CD4-positive, alpha-beta T cell treated with Interleukin-10 for 1 hour (primary cell): ENCODE results near the gene TINCR.
"Not testable (repeated sequence)": the region's sequence is repeated elsewhere in the genome, so short reads cannot be mapped to it uniquely, and the experiment has no call there.

Experiments
- DNase-seq: peaks from one replicate; pipeline ENCODE4 v3.0.0-alpha.2; 2020

Gene TINCR

DNA sequence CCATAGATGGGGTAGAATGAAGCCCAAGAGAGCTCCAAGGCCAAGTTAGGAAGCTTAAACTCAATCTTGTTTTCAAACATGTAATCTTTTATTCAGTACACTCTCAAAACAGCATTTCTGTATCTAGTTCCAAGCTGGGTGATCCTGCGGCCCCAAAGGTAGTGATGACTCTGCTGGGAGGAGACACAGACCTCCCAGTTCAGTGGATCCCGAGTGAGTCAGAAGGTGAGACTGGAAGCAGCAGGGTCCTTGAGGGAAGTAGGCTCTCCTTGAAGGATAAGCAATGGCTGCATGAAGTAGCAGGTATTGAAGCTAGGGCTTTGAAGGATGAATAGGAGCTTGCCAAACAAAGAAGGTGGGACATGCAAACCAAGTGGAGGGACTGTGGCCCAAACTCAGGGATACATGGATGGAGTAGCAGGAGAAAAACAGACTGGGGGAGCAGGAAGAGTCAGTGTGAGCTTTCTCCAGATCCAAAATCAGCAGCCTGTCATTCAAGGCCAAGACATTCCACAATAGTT, 9.6 kb downstream of the TINCR start:
- DNase-seq, result no peak

GRCh38 chr19:5557691-5558090, 10.1 kb downstream of the TINCR start:
- DNase-seq, result no peak

DNA sequence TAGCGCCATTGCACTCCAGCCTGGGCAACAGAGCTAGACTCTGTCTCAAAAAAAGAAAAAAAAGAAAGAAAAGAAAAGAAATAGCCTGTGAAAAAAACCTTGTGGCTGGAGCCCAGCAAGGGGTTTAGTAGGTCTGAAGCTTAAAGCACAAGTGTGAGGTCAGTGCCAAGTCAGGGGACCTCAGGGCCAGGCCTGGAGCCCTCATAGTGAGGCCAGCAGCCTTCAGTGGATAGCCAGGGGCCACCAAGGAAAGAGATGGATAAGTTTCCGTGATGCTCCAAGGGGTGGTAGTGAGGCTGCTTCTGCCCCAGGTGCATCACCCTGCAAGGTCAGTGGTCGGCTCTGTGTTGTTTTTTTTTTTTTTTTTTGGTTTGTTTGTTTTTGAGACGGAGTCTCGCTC, 12.9 kb downstream of the TINCR start:
- DNase-seq, result no peak

- DNase-seq, result no peak
These were observed 13.9 kb downstream of the TINCR start for GRCh38 chr19:5553892-5554291.

- DNase-seq, result no peak
These were observed 19.9 kb downstream of the TINCR start for GRCh38 chr19:5547881-5548280.

DNA sequence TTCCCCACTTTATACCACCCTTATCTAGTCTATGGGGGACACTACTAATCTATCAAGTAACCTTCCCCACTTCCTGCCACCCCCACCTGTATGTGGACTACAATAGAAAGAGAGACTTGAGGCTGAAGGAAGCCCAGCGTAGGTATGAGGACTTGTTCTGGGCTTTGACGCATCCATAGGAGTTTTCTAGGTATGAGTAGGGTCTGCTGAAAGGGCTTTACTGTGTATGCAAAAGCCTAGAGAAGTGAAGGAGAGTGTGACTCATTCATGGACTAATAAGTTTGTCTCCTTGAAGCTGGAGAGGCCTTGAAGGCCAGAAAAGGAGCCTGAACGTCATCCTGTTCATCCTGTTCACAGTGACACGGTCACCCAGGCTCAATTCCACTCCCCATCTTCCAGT, 21.8 kb downstream of the TINCR start:
- no peak for DNase-seq

DNA sequence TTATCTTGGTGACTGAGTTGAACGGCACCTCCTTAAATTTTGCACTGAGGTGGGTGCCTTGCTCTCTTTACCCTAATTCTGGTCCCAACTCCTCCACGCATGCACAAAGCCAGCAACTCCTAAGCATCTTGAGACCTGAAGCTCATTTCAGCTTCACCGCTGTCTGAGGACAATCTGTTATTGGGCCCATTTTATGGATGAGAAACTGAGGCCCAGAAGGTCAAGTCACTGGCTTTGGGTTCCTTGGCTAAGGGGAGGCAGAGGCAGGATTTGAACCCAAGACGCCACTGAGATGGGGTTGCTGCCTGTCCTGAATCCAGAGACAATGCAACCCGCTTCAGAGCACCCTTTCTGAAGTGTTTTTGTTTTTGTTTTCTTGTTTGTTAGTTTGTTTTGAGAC, 22.7 kb downstream of the TINCR start:
- no peak for DNase-seq

- no peak for DNase-seq
These were observed 25.1 kb downstream of the TINCR start for GRCh38 chr19:5542665-5543064.

DNA sequence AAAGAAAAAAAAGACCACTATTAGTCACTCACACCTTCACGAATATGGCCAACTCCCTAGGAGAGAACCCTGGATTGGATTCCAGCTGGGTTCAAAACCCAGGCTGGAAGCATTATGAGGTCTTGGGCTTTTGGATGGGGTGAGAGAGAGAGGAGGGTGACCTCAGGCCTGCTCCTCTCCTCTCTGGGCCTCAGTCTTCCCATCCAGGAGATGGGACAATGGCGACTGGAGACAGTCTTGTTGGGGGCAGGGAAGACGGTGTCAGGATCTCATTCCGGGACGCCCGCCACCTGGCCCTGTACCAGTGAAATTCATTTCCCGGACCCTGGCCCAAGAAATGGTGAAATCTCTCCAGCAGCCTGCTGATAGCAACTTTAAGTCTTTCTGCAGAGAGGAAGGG, 26.3 kb downstream of the TINCR start:
- no peak for DNase-seq

- no peak for DNase-seq
These were observed 27.5 kb downstream of the TINCR start for GRCh38 chr19:5540208-5540607.

DNA sequence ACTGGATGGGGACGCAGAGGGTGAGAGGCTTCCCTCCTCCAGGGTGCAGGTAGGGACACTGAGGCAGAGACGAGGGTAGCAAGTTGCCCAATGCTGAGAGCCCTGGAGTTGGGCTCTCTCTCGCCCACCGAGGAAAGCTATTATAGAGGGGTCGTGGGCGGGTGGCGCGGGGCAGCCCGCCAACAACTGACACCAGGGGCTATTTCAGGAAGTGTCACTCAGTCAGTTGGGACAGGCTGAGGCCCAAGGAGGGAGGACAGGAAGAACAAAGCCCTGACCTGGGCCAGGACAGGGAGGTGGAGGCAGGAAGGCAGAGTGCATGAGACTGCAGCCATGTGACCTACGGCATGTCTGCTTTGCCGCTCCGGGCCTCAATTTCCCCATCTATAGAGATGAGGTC, 29.9 kb downstream of the TINCR start:
- DNase-seq, result no peak

DNA sequence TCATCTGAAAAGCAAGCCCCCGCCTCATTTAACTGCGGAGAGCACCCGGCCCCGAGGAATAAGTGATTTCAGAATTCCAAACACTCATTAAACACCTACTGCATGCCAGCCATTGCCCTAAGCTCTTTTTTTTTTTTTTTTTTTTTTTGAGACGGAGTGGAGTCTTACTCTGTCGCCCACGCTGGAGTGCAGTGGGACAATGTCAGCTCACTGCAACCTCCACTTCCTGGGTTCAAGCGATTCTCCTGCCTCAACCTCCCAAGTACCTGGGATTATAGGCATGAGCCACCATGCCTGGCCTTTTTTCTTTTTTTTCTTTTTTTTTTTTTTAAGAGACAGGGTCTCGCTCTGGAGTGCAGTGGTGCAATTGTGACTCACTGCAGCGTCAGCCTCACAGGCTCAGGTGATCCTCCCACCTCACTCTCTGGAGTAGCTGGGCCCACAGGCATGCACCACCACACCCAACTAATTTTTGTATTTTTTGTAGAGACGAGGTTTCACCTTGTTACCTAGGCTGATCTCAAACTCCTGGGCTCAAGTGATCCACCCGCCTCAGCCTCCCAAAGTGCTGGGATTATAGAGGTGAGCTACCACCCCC, 30.7 kb downstream of the TINCR start:
- DNase-seq, result not testable (repeated sequence)

DNA sequence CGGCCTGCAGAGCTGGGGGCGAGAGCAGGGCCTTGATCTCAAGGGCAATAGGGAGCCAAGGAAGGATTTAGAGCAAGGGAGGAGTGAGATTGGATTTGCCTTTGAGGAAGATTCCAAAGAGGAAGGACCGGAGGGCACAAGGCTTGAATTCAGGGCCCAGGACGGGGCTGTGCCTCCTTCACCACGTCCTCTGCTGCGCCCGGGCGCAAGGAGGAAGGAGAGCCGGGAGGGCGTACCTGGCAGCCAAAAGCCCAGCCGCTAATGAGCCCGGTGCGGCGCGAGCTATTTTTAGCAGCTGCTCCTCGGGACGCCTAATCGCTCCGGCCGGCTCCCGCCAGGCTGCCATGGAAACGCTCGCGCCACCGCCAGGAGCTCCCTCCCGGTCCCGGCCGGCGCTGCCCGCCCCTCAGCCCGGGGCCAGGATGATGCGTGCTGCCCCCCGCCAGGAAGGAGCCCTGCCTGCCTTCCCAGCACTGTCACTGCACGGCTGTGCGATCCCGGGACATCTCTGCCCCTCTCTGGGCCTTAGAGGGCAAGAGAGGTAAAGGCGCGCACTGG, 31.3 kb downstream of the TINCR start:
- no peak for DNase-seq

GRCh38 chr19:5534787-5535586, 32.8 kb downstream of the TINCR start:
- no peak for DNase-seq

- no peak for DNase-seq
These were observed 34.5 kb downstream of the TINCR start for GRCh38 chr19:5533257-5533656.

DNA sequence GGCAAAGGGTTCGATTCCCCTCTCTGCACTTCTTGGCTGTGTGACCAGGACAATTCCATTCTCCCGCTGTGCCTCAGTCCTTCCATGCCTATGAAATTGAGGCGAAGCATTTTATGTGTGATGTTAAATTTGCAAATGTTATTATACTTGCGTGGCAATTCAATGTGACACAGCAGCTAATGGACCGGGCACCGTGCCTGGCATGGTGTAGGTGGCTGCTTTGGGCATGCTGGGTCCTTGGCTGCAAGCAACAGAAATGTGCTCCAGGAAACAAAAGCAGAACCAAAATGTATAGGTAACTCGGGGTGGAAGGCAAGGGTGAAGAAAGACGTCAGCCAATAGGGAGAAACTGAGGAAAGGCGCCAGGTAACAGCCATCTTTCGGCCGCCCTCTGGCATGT, 37.1 kb downstream of the TINCR start:
- DNase-seq, result no peak

DNA sequence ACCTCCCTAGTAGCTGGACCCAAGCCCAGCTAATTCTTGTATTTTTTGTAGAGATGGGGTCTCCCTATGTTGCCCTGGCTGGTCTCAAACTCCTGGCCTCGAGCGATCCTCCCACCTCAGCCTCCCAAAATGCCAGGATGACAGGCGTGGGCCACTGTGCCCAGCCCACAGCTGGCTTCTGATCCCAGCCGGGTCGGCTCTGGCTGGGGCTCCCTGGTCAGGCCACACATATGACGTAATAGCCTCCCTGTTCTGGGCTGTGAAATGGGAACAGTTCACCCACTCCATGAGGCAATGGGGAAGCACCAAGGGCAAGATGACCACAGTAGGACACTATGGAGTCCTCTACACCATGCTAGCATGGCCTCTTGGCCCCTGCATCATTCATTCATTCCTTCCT, 41.1 kb downstream of the TINCR start:
- no peak for DNase-seq

DNA sequence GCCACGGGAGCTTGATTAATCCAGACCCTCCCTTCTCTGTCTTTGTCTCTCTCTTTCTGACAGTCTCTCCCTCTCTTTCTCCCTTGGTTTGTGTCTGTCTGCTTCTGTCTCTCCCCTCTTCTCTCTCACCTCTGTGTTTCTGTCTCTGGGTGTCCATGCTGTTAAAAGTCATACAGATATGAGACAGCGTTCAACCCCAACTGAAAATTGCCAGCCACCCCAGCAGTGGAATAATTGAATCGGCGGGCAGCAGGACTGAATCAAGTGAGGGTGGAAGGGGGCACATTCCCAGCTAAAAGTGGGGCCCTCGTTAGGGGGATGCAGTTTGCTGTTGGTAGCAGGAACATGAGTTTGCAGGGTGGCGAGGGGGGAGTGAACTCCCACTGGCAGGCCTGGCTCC, 43.7 kb downstream of the TINCR start:
- DNase-seq, result no peak

DNA sequence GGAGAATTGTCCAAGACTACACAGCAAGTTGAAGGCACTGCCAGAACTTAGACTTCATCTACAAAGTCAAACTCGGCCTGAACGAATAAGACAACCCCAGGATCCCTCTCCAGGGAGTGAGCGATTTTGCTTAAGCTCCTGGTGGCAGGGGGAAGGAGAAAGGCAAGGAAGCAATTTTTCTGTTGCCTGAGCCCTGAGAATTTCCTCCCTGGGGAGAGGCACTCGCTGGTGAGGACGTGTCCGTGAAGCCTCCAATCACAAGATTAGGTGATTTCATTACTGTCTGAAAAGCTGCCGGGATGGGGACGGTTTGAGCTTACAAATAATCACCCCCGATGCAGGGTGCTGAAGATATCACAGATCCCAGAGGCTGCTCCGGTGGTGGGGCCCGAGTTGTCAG, 45.6 kb downstream of the TINCR start:
- DNase-seq, result no peak

- DNase-seq, result no peak
These were observed 47.3 kb downstream of the TINCR start for GRCh38 chr19:5520501-5520900.

GRCh38 chr19:5519076-5519475, 48.7 kb downstream of the TINCR start:
- no peak for DNase-seq

- no peak for DNase-seq
These were observed 52.0 kb downstream of the TINCR start for GRCh38 chr19:5515737-5516136.

DNA sequence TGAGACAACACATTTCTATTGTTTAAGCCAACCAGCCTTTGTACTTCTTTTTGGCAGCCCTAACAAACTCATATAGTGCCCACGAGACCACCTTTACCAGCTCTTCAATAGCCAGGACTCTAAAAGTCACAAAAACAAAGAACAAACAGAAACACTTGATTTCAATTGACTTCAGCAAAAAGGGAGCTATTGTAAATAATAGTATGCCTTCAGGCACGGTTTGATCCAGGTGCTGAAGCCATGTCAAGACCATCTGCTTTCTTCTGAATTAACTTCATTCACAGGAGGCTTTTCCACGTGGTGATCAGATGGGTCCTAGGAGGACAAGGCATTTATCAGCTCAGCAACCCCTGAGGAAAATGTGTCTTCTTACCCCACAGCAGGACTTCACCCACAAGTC, 53.8 kb downstream of the TINCR start:
- DNase-seq, result no peak

DNA sequence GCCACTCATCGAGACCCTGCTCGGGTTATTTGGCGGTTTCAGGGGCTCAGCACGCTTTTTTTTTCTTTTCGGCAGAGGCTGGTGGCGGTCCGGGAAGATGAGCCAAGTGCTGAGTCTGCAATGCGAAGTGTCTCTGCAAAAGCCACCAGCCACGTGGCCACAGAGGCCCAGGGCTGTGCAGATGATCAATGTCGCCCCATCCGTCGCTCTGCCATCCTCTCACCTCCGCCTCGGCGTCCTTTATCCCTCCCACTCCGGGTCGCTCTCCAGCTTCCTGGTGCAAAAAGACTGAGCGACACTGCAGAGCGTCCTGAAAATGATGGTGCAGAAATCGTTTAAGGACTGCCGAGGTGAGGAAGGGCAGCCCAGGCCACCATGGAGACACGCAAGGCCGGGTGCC, 55.0 kb downstream of the TINCR start:
- DNase-seq, result no peak
